Activated gamma-delta T cell (primary cell): ENCODE data around the gene NEU1.
"Not testable (repeated sequence)": the region's sequence is repeated elsewhere in the genome, so short reads cannot be mapped to it uniquely, and the experiment has no call there.

Experiments
- DNase-seq: peaks from one replicate; lab custom pipeline; 2025; lab: John Stamatoyannopoulos, UW

NEU1 gene

GRCh38 chr6:31817929-31818511, 44.6 kb downstream of the NEU1 start:
- DNase-seq: not testable (repeated sequence)

GRCh38 chr6:31817133-31817928, 45.3 kb downstream of the NEU1 start:
- DNase-seq: not testable (repeated sequence)

GRCh38 chr6:31815025-31815838, 47.4 kb downstream of the NEU1 start, which contains the start of the genes HSPA1A and HSPA1L:
HSPA1A (plus strand) TSS chr6:31815543; CDS start chr6:31815757, 214 bp downstream.
HSPA1L (minus strand) TSS chr6:31815283; CDS start chr6:31811972, 3,311 bp downstream.
- no peak for DNase-seq

DNA sequence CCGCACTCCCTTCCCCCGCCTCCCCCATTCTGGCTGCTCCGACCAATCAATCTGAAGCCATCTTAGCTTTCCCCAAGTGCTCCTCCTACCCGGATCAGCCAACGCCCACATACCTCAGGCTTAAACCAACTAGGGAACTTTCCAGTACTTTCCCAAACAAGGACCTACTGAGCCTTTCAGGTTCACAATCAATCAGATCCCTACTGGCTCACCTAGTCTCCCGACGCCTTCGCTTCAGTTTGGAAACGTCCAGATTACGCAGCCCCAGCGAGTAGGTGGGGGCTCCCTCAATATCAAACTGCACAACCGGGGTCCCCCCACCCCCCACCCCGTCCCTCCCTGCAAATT, 48.0 kb downstream of the NEU1 start:
- no peak for DNase-seq

GRCh38 chr6:31813465-31813849, 49.2 kb downstream of the NEU1 start:
- DNase-seq: no peak

GRCh38 chr6:31811645-31812044, 51.0 kb downstream of the NEU1 start:
- DNase-seq: no peak

GRCh38 chr6:31808599-31808998, 54.0 kb downstream of the NEU1 start:
- not testable (repeated sequence) for DNase-seq
